Smooth muscle cell (in vitro differentiated cells): ENCODE measurements around the gene ATP12A. TPM values are rescaled to one million over a fixed set of nuclear protein-coding genes. Genes with fewer than 3 reads are reported as not detected.

ENCODE experiments used
- DNase-seq: peaks from one replicate; lab custom pipeline; 2025; ENCODE audit not compliant: unreplicated experiment; lab: John Stamatoyannopoulos, UW
- H2AFZ ChIP-seq: fragments of 200-600 bp; sonication (generic); 2 replicates; pipeline ENCODE4 v1.6.0; 2016; ENCODE audit warnings: antibody characterized with exemption, low read depth, mild to moderate bottlenecking
- H3F3A ChIP-seq: fragments of 200-600 bp; sonication (generic); 2 replicates; pipeline ENCODE4 v1.6.0; 2017; ENCODE audit warnings: antibody characterized with exemption, low read depth
- H3K27ac ChIP-seq: fragments of 200-600 bp; sonication (generic); 2 replicates; pipeline ENCODE4 v1.5.1; 2016; ENCODE audit warnings: low read depth, mild to moderate bottlenecking
- H3K27me3 ChIP-seq: fragments of 200-600 bp; sonication (generic); 2 replicates; pipeline ENCODE4 v1.6.1; 2016; ENCODE audit warnings: low read depth, mild to moderate bottlenecking
- H3K36me3 ChIP-seq: fragments of 200-600 bp; sonication (generic); 2 replicates; pipeline ENCODE4 v1.5.1; 2016; ENCODE audit warnings: low read depth
- H3K4me1 ChIP-seq: fragments of 200-600 bp; sonication (generic); 2 replicates; pipeline ENCODE4 v1.5.1; 2016; ENCODE audit warnings: low read depth
- H3K4me2 ChIP-seq: fragments of 200-600 bp; sonication (generic); 2 replicates; pipeline ENCODE4 v1.6.0; 2016; ENCODE audit warnings: mild to moderate bottlenecking
- H3K4me3 ChIP-seq: fragments of 200-600 bp; sonication (generic); 2 replicates; pipeline ENCODE4 v1.5.1; 2016; ENCODE audit warnings: mild to moderate bottlenecking
- H3K79me2 ChIP-seq: fragments of 200-600 bp; sonication (generic); 2 replicates; pipeline ENCODE4 v1.6.0; 2016; ENCODE audit warnings: low read depth, mild to moderate bottlenecking
- H3K9ac ChIP-seq: fragments of 200-600 bp; sonication (generic); 2 replicates; pipeline ENCODE4 v1.6.0; 2016; ENCODE audit warnings: low read depth
- H3K9me3 ChIP-seq: fragments of 200-600 bp; sonication (generic); replicated peaks from 2 replicates; pipeline ENCODE4 v1.5.1; 2016; ENCODE audit warnings: low read depth
- H4K20me1 ChIP-seq: fragments of 200-600 bp; sonication (generic); 2 replicates; pipeline ENCODE4 v1.6.0; 2016; ENCODE audit warnings: low read depth
- CTCF ChIP-seq: fragments of 200-600 bp; sonication (generic); IDR thresholded peaks from 2 replicates; pipeline ENCODE4 v1.5.1; 2017; ENCODE audit warnings: borderline replicate concordance, mild to moderate bottlenecking, antibody characterized with exemption; ENCODE audit not compliant: insufficient read depth, poor library complexity, severe bottlenecking
- WGBS: methylation state at CpG from one replicate; pipeline ENCODE4 v1.1.7; 2016; ENCODE audit warnings: low lambda C conversion rate; 5-methylcytosine and 5-hydroxymethylcytosine counted together
- polyA plus RNA-seq: library from polyadenylated mRNA; unstranded; fragments of >200 nt; fragmentation: Nextera tagmentation; extraction: Ambion mirVana; gene quantifications from 2 replicates; pipeline ENCODE4 v1.2.1, GENCODE V29; 2016
- total RNA-seq: library from RNA; depleted of rRNA; stranded (reverse); fragments of >200 nt; gene quantifications from 2 replicates; pipeline ENCODE4 v1.2.3, GENCODE V29; 2014

Gene ATP12A
- total and polyA plus RNA-seq, 2 experiments from 2014 or later, result 0.63 to 0.67 TPM

DNA sequence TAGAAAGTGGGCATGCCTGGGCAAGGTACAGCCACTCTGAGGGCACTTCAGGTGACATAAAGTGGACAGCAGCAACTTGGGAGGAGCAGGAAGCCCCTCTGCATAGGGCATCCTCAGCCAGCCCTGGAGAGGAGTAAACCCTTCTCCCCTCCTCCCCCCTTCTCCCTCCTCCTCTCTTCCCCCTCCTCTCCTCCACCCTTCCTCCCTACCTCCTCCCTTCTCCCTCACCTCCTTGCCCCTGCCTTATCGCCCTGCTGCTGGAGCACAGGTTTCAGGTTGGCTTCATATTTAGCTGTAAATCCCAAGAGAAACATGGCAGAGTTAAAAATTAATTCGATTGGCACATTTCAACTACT lies 30.5 kb upstream of the ATP12A start:
- 93% methylated on average over 2 of the region's 2 CpGs for WGBS
- no peak for TF ChIP-seq CTCF
- no peaks in the 10 kb centered on the region for H3F3A ChIP-seq
- no peak overlapping the region for H3K27ac ChIP-seq
- H2AFZ ChIP-seq, result peak overlapping the region; percentile 54
- no peak overlapping the region for H3K4me3 ChIP-seq
- no peak overlapping the region for H3K9ac ChIP-seq
- H3K79me2 ChIP-seq, result no peaks in the 10 kb centered on the region
- H3K36me3 ChIP-seq, result no peaks in the 10 kb centered on the region
- no peak for DNase-seq
- H3K27me3 ChIP-seq, result no peaks in the 10 kb centered on the region
- no peaks in the 10 kb centered on the region for H3K4me1 ChIP-seq
- H3K4me2 ChIP-seq, result peak overlapping the region; percentile 21
- no peaks in the 10 kb centered on the region for H4K20me1 ChIP-seq
- H3K9me3 ChIP-seq, result no peaks in the 10 kb centered on the region

GRCh38 chr13:24650161-24650560 lies 30.0 kb upstream of the ATP12A start:
- H3K36me3 ChIP-seq, result no peaks in the 10 kb centered on the region
- H2AFZ ChIP-seq, result no peak overlapping the region
- H3K27ac ChIP-seq, result no peak overlapping the region

DNA sequence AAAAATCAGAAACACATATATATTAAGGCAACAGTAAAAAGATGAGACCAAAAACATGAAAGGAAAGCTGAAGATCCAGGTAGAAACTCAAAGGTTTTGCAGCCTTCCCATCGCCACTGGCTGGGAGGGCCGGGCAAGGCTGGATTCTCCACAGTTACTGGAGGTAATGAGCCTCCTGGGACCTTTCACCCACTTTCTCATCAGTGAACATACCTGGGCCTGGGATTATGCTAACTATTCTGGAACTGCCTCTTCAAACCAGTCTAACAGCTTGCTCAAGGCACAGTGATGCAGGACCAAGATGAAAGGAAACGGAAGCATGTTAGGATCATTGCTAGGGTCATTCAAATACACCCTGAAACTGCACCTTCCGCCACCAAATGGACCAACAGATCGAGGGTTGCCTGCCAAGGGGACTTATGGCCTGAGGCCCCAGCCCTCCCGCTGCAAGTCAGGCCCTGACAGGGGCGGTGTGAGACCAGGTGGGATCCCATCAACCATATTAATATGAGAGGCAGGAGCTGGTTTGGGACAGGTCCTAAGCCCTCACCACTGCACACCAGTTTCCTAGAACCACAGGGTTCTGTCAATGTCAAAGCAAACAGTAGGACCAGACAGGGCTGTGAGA lies 28.4 kb upstream of the ATP12A start:
- H3K36me3 ChIP-seq, result no peaks in the 10 kb centered on the region
- no peaks in the 10 kb centered on the region for H3K4me1 ChIP-seq
- H2AFZ ChIP-seq, result no peak overlapping the region
- no peak overlapping the region for H3K4me2 ChIP-seq
- no peaks in the 10 kb centered on the region for H3F3A ChIP-seq
- no peak overlapping the region for H3K9ac ChIP-seq
- peak overlapping the region; percentile 45 for H3K27ac ChIP-seq
- H3K27me3 ChIP-seq, result no peaks in the 10 kb centered on the region
- H3K79me2 ChIP-seq, result no peaks in the 10 kb centered on the region
- no peaks in the 10 kb centered on the region for H3K9me3 ChIP-seq
- TF ChIP-seq CTCF, result no peak
- 87% methylated on average over 7 of the region's 7 CpGs for WGBS
- no peak for DNase-seq
- no peaks in the 10 kb centered on the region for H4K20me1 ChIP-seq
- no peak overlapping the region for H3K4me3 ChIP-seq

More at GRCh38 chr13:24650161-24650560, 30.0 kb upstream of the ATP12A start:
- H3K4me1 ChIP-seq, result no peaks in the 10 kb centered on the region
- WGBS, result 85% methylated on average over 3 of the region's 3 CpGs
- no peaks in the 10 kb centered on the region for H3K79me2 ChIP-seq
- H3K4me3 ChIP-seq, result no peak overlapping the region
- H3K9ac ChIP-seq, result no peak overlapping the region
- no peak for DNase-seq
- H3K27me3 ChIP-seq, result no peaks in the 10 kb centered on the region
- H3F3A ChIP-seq, result no peaks in the 10 kb centered on the region
- no peaks in the 10 kb centered on the region for H3K9me3 ChIP-seq
- H3K4me2 ChIP-seq, result no peak overlapping the region
- no peak for TF ChIP-seq CTCF
- H4K20me1 ChIP-seq, result no peaks in the 10 kb centered on the region

GRCh38 chr13:24652359-24652758 lies 27.8 kb upstream of the ATP12A start:
- Histone ChIP-seq H3K36me3 (no peaks in the 10 kb centered on the region), H3K9ac (no peak overlapping the region), H3K27me3 (no peaks in the 10 kb centered on the region), H3K79me2 (no peaks in the 10 kb centered on the region), H3F3A (no peaks in the 10 kb centered on the region), H3K27ac (no peak overlapping the region), H3K4me3 (no peak overlapping the region), H3K4me2 (no peak overlapping the region), H3K4me1 (no peaks in the 10 kb centered on the region), H3K9me3 (no peaks in the 10 kb centered on the region), H2AFZ (no peak overlapping the region), H4K20me1 (no peaks in the 10 kb centered on the region)
- 87% methylated on average over 2 of the region's 3 CpGs for WGBS
- no peak for DNase-seq
- TF ChIP-seq CTCF, result no peak
